WTC11 (cell line): ENCODE data around the gene S100P. TPM values are rescaled to one million over a fixed set of nuclear protein-coding genes. Genes with fewer than 3 reads are reported as not detected.

Experiments
- ATAC-seq: fragments of 200-7000 bp; cut with Tn5 transposase; 2 replicates; pipeline ENCODE4 v1.10.0; 2021; ENCODE audit warnings: mild to moderate bottlenecking, moderate library complexity
- CTCF ChIA-PET: fragments of 300-600 bp; sonication (Branson Sonifier 250); formaldehyde crosslinking; loops from one replicate; lab custom pipeline; 2021; ENCODE audit warnings: antibody characterized with exemption; lab: Charles Lee
- POLR2A ChIA-PET: fragments of 350-600 bp; sonication (Branson Sonifier 250); formaldehyde crosslinking; loops from one replicate; lab custom pipeline; 2021; ENCODE audit warnings: antibody characterized with exemption; lab: Charles Lee
- DNase-seq: peaks from one replicate; pipeline ENCODE4 v3.0.0; 2021; ENCODE audit warnings: low spot score
- H3K27ac Mint-ChIP-seq: 2 replicates; pipeline ENCODE4 v1.8.0; 2021; ENCODE audit warnings: mixed read lengths
- H3K27me3 Mint-ChIP-seq: 2 replicates; pipeline ENCODE4 v1.8.0; 2021; ENCODE audit warnings: low read depth, mild to moderate bottlenecking, moderate library complexity, mixed read lengths
- H3K36me3 Mint-ChIP-seq: 2 replicates; pipeline ENCODE4 v1.8.0; 2021; ENCODE audit warnings: mixed read lengths
- H3K4me1 Mint-ChIP-seq: 2 replicates; pipeline ENCODE4 v1.8.0; 2022; ENCODE audit warnings: mixed read lengths
- H3K4me3 Mint-ChIP-seq: 2 replicates; pipeline ENCODE4 v1.8.0; 2021; ENCODE audit warnings: mild to moderate bottlenecking, moderate library complexity, mixed read lengths
- H3K9me3 Mint-ChIP-seq: 2 replicates; pipeline ENCODE4 v1.8.0; 2021; ENCODE audit warnings: mixed read lengths
- ARID4B ChIP-seq: sonication (generic); formaldehyde crosslinking; IDR thresholded peaks from 2 replicates; pipeline ENCODE4 v1.8.0; 2023; ENCODE audit warnings: missing genetic modification reagents, mild to moderate bottlenecking, borderline replicate concordance
- CDX4 ChIP-seq: fragments of 250-450 bp; sonication (Bioruptor Pico); IDR thresholded peaks from 2 replicates; pipeline ENCODE4 v1.9.0; 2021; ENCODE audit warnings: moderate library complexity, mild to moderate bottlenecking, inconsistent platforms, borderline replicate concordance
- E2F5 ChIP-seq: sonication (generic); formaldehyde crosslinking; IDR thresholded peaks from 2 replicates; pipeline ENCODE4 v1.8.1; 2022; ENCODE audit warnings: mild to moderate bottlenecking, moderate library complexity, missing genetic modification reagents
- GTF2I ChIP-seq: fragments of 250-450 bp; sonication (Bioruptor Pico); conservative IDR thresholded peaks from 2 replicates; pipeline ENCODE4 v1.4.0; 2021; ENCODE audit warnings: mild to moderate bottlenecking
- HMGXB4 ChIP-seq: sonication (generic); formaldehyde crosslinking; IDR thresholded peaks from 2 replicates; pipeline ENCODE4 v1.8.1; 2023; ENCODE audit warnings: mild to moderate bottlenecking, moderate library complexity, missing genetic modification reagents
- IRF1 ChIP-seq: sonication (generic); formaldehyde crosslinking; IDR thresholded peaks from 2 replicates; pipeline ENCODE4 v1.8.0; 2023; ENCODE audit warnings: missing genetic modification reagents
- IRF2 ChIP-seq: sonication (generic); formaldehyde crosslinking; IDR thresholded peaks from 2 replicates; pipeline ENCODE4 v1.8.0; 2022; ENCODE audit warnings: low read depth, missing genetic modification reagents, borderline replicate concordance
- JAZF1 ChIP-seq: fragments of 250-450 bp; sonication (Bioruptor Pico); IDR thresholded peaks from 2 replicates; pipeline ENCODE4 v1.9.0; 2021; ENCODE audit warnings: moderate library complexity, mild to moderate bottlenecking, inconsistent platforms
- JUN ChIP-seq: sonication (generic); formaldehyde crosslinking; IDR thresholded peaks from 2 replicates; pipeline ENCODE4 v1.8.0; 2023; ENCODE audit warnings: mild to moderate bottlenecking, missing genetic modification reagents
- MLX ChIP-seq: sonication (generic); formaldehyde crosslinking; IDR thresholded peaks from 2 replicates; pipeline ENCODE4 v1.8.1; 2023; ENCODE audit warnings: mild to moderate bottlenecking, missing genetic modification reagents, moderate library complexity
- MYBL2 ChIP-seq: sonication (generic); formaldehyde crosslinking; IDR thresholded peaks from 2 replicates; pipeline ENCODE4 v1.8.1; 2023; ENCODE audit warnings: mild to moderate bottlenecking, moderate library complexity, missing genetic modification reagents
- NFATC4 ChIP-seq: fragments of 250-450 bp; sonication (Bioruptor Pico); IDR thresholded peaks from 2 replicates; pipeline ENCODE4 v1.9.0; 2021; ENCODE audit warnings: mild to moderate bottlenecking
- NFYB ChIP-seq: sonication (generic); formaldehyde crosslinking; conservative IDR thresholded peaks from 2 replicates; pipeline ENCODE4 v1.8.0; 2022; ENCODE audit warnings: low read depth, missing genetic modification reagents
- PREB ChIP-seq: sonication (generic); formaldehyde crosslinking; IDR thresholded peaks from 2 replicates; pipeline ENCODE4 v1.8.1; 2022; ENCODE audit warnings: mild to moderate bottlenecking, missing genetic modification reagents, moderate library complexity, borderline replicate concordance
- SMAD3 ChIP-seq: sonication (generic); formaldehyde crosslinking; IDR thresholded peaks from 2 replicates; pipeline ENCODE4 v1.8.0; 2022; ENCODE audit warnings: missing genetic modification reagents, mild to moderate bottlenecking, borderline replicate concordance
- SOX15 ChIP-seq: fragments of 250-450 bp; sonication (Bioruptor Pico); IDR thresholded peaks from 2 replicates; pipeline ENCODE4 v1.9.0; 2021; ENCODE audit warnings: mild to moderate bottlenecking
- TEAD1 ChIP-seq: sonication (generic); formaldehyde crosslinking; IDR thresholded peaks from 2 replicates; pipeline ENCODE4 v1.8.0; 2022; ENCODE audit warnings: mild to moderate bottlenecking, missing genetic modification reagents
- TEAD4 ChIP-seq: sonication (generic); formaldehyde crosslinking; IDR thresholded peaks from 2 replicates; pipeline ENCODE4 v1.8.0; 2022; ENCODE audit warnings: mild to moderate bottlenecking, missing genetic modification reagents
- USF2 ChIP-seq: sonication (generic); formaldehyde crosslinking; IDR thresholded peaks from 2 replicates; pipeline ENCODE4 v1.8.1; 2023; ENCODE audit warnings: mild to moderate bottlenecking, missing genetic modification reagents, moderate library complexity
- ZNF121 ChIP-seq: sonication (generic); formaldehyde crosslinking; IDR thresholded peaks from 2 replicates; pipeline ENCODE4 v1.8.0; 2023; ENCODE audit warnings: missing genetic modification reagents
- ZNF219 ChIP-seq: sonication (generic); formaldehyde crosslinking; IDR thresholded peaks from 2 replicates; pipeline ENCODE4 v1.8.0; 2023; ENCODE audit warnings: missing genetic modification reagents, mild to moderate bottlenecking, borderline replicate concordance
- ZNF317 ChIP-seq: sonication (generic); formaldehyde crosslinking; IDR thresholded peaks from 2 replicates; pipeline ENCODE4 v1.8.1; 2023; ENCODE audit warnings: low read depth, mild to moderate bottlenecking, moderate library complexity, missing genetic modification reagents, borderline replicate concordance
- ZNF396 ChIP-seq: fragments of 250-450 bp; sonication (Bioruptor Pico); IDR thresholded peaks from 2 replicates; pipeline ENCODE4 v1.8.0; 2021; ENCODE audit warnings: mild to moderate bottlenecking, moderate library complexity, borderline replicate concordance
- ZNF416 ChIP-seq: fragments of 250-450 bp; sonication (Bioruptor Pico); IDR thresholded peaks from 2 replicates; pipeline ENCODE4 v1.9.0; 2021; ENCODE audit warnings: mild to moderate bottlenecking, inconsistent platforms
- ZNF423 ChIP-seq: fragments of 250-450 bp; sonication (Bioruptor Pico); IDR thresholded peaks from 2 replicates; pipeline ENCODE4 v2.1.2; 2022; ENCODE audit warnings: mild to moderate bottlenecking, moderate library complexity
- ZSCAN18 ChIP-seq: fragments of 250-450 bp; sonication (Bioruptor Pico); IDR thresholded peaks from 2 replicates; pipeline ENCODE4 v2.1.2; 2022; ENCODE audit warnings: mild to moderate bottlenecking, moderate library complexity
- total RNA-seq: library from RNA; stranded (reverse); gene quantifications from 3 replicates; pipeline ENCODE4 v1.2.3, GENCODE V29; 2021

The S100P gene
- total RNA-seq, 1 experiment from 2014 or later: not detected

GRCh38 chr4:6658597-6659075, 35.0 kb upstream of the S100P start:
- Mint-ChIP-seq H3K4me3 (peak overlapping the region; percentile 41), H3K27me3 (peaks cover 62% of the 10 kb centered on the region), H3K4me1 (peaks cover 2% of the 10 kb centered on the region; the same call in 1 of the 2 replicates), H3K9me3 (peaks cover 3% of the 10 kb centered on the region; the same call in 1 of the 2 replicates), H3K36me3 (no peaks in the 10 kb centered on the region), H3K27ac (no peak overlapping the region)
- ChIA-PET POLR2A (no interaction called here), CTCF (interaction anchor here (1.4 to 1.8 kb wide), 4 partner anchors 16 to 43 kb away, joined by 5 to 12 read pairs (median 6); a partner anchor contains a TSS)
- DNase-seq (peak; percentile 60), ATAC-seq (peak; percentile 78)
- TF ChIP-seq ARID4B: no peak
- no peak for TF ChIP-seq JUN
- no peak for TF ChIP-seq USF2
- TF ChIP-seq MYBL2 (CRISPR knock-in tag): no peak
- TF ChIP-seq PREB (CRISPR knock-in tag): no peak
- no peak for TF ChIP-seq ZNF416 (CRISPR knock-in tag)
- no peak for TF ChIP-seq ZNF219 (CRISPR knock-in tag)
- no peak for TF ChIP-seq NFYB (CRISPR knock-in tag)
- TF ChIP-seq GTF2I: no peak
- TF ChIP-seq TEAD1 (CRISPR knock-in tag): no peak
- 0 out of 2 replicates have a peak, but pooled peaks have one; percentile 13 for TF ChIP-seq TEAD4
- no peak for TF ChIP-seq MLX (CRISPR knock-in tag)
- no peak for TF ChIP-seq SOX15 (CRISPR knock-in tag)
- TF ChIP-seq ZNF317 (CRISPR knock-in tag): 0 out of 2 replicates have a peak, but pooled peaks have one; percentile 14
- 0 out of 2 replicates have a peak, but pooled peaks have one; percentile 29 for TF ChIP-seq HMGXB4 (CRISPR knock-in tag)
- no peak for TF ChIP-seq CDX4 (CRISPR knock-in tag)
- TF ChIP-seq ZSCAN18 (CRISPR knock-in tag): no peak
- no peak for TF ChIP-seq ZNF423 (CRISPR knock-in tag)
- no peak for TF ChIP-seq JAZF1 (CRISPR knock-in tag)
- TF ChIP-seq NFATC4: no peak
- TF ChIP-seq IRF2 (CRISPR knock-in tag): no peak
- TF ChIP-seq SMAD3 (CRISPR knock-in tag): no peak
- TF ChIP-seq IRF1: no peak
- no peak for TF ChIP-seq ZNF121 (CRISPR knock-in tag)
- no peak for TF ChIP-seq ZNF396 (CRISPR knock-in tag)
- TF ChIP-seq E2F5: peak; percentile 60; the same call in 1 of the 2 replicates
